ENCODE data around the gene JCHAIN.

- TF ChIP-seq CTCF (IDR thresholded peaks at IDR 0.05) (no peak), POLR2A (IDR thresholded peaks at IDR 0.05) (no peak)
Measured at GRCh38 chr4:70706044-70706461, 39.7 kb upstream of the JCHAIN start.

All from sigmoid colon (tissue), 3 donors.